Stromal cell of bone marrow (primary cell): Measurements from ENCODE around the gene VPS9D1.
"Not testable (repeated sequence)": the region's sequence is repeated elsewhere in the genome, so short reads cannot be mapped to it uniquely, and the experiment has no call there.

ENCODE experiments used
- DNase-seq: peaks from one replicate; pipeline ENCODE4 v3.0.0-alpha.2; 2012; ENCODE audit warnings: low read depth

The VPS9D1 gene

GRCh38 chr16:89664238-89664637, 56.5 kb downstream of the VPS9D1 start:
- DNase-seq = not testable (repeated sequence)

GRCh38 chr16:89661215-89661614, 59.5 kb downstream of the VPS9D1 start:
- no peak for DNase-seq

GRCh38 chr16:89660146-89660545, 60.6 kb downstream of the VPS9D1 start:
- DNase-seq = no peak

DNA sequence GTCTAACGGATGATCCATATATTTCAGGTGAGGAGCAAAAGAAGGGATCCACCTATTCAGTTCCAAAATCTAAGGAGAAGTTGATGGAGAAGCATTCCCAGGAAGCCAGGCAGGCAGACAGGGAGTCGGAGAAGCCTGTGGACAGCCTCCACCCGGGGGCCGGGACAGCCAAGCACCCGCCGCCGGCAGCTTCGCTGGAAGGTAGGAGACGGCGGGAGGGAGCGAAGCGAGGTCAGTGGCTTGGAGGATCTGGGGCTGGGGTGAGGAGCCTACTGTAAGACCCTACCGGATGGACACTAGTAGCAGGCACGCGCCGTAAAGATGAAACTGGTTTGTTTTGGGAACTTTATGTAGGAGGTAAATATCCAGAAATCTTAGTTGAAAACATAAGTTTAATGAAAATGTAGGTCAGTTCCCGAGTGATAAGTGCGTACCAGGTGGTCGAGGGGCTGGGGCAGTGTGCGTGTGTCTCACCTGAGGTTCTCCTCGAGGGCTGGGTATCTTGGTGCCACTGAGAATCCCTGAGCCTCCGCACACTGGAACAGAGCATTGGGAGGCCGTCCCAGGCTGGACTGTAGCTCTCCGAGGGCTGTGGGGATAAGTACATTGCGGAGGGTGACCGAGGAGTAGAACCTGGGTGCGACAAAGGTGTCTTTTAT, 62.3 kb downstream of the VPS9D1 start:
- DNase-seq = no peak

- DNase-seq = peak; percentile 63
Measured at GRCh38 chr16:89657442-89658220, 63.1 kb downstream of the VPS9D1 start, which contains the start of the genes CHMP1A and SPATA33. Gene CHMP1A, minus strand, starts transcription at chr16:89657708. Its CDS starts 120 bp downstream, at chr16:89657588. Gene SPATA33, plus strand, starts transcription at chr16:89657836. Its CDS starts 76 bp downstream, at chr16:89657912.
